Activated CD8-positive, alpha-beta T cell treated with anti-CD3 and anti-CD28 coated beads, Interleukin-2, amount 10 ng/mL, durations not matched to agents 7 days and 5 days (primary cell): ENCODE results near the gene CYP46A1. TPM values are rescaled to one million over a fixed set of nuclear protein-coding genes. Genes with fewer than 3 reads are reported as not detected.

Experiments
- ATAC-seq: fragments of 150-1000 bp; cut with Tn5 transposase; one replicate; pipeline ENCODE4 v1.10.0; 2021; ENCODE audit warnings: moderate library complexity
- CTCF ChIA-PET: fragments of 350-600 bp; sonication (Branson Sonifier 250); formaldehyde crosslinking; loops from one replicate; lab custom pipeline; 2021; ENCODE audit warnings: antibody characterized with exemption; lab: Charles Lee
- POLR2A ChIA-PET: fragments of 350-600 bp; sonication (Branson Sonifier 250); formaldehyde crosslinking; loops from one replicate; lab custom pipeline; 2021; ENCODE audit warnings: antibody characterized with exemption; lab: Charles Lee
- DNase-seq: peaks from one replicate; pipeline ENCODE4 v3.0.0-alpha.2; 2020
- H3K27ac Mint-ChIP-seq: one replicate; pipeline ENCODE4 v1.8.0; 2021; ENCODE audit warnings: mild to moderate bottlenecking, mixed read lengths
- H3K27me3 Mint-ChIP-seq: one replicate; pipeline ENCODE4 v1.8.0; 2021; ENCODE audit warnings: low read depth, mixed read lengths
- H3K36me3 Mint-ChIP-seq: one replicate; pipeline ENCODE4 v1.8.0; 2021; ENCODE audit warnings: low read depth, mixed read lengths
- H3K4me1 Mint-ChIP-seq: one replicate; pipeline ENCODE4 v1.8.0; 2021; ENCODE audit warnings: low read depth, mixed read lengths
- H3K4me3 Mint-ChIP-seq: one replicate; pipeline ENCODE4 v1.8.0; 2021; ENCODE audit warnings: mild to moderate bottlenecking, mixed read lengths
- H3K9me3 Mint-ChIP-seq: one replicate; pipeline ENCODE4 v1.8.0; 2022; ENCODE audit warnings: mixed read lengths; ENCODE audit not compliant: insufficient read depth
- total RNA-seq, 2 experiments: library from RNA; stranded (reverse); gene quantifications; one replicate each; pipeline ENCODE4 v1.2.3, GENCODE V29; 2021

CYP46A1 gene
- total RNA-seq, 2 experiments from 2014 or later = not detected

- Mint-ChIP-seq H3K27ac (no peak overlapping the region), H3K36me3 (no peaks in the 10 kb centered on the region), H3K9me3 (no peaks in the 10 kb centered on the region), H3K4me3 (no peak overlapping the region), H3K27me3 (peaks cover 24% of the 10 kb centered on the region), H3K4me1 (no peaks in the 10 kb centered on the region)
- CTCF ChIA-PET = interaction anchor here (1.0 to 1.4 kb wide), 2 partner anchors 11 to 145 kb away, joined by 3 to 5 read pairs; no protein-coding TSS in a partner anchor
- DNase-seq = no peak
- POLR2A ChIA-PET = interaction anchor here (1.1 kb wide), 1 partner anchor 12 kb away, joined by 3 read pairs; no protein-coding TSS in a partner anchor
- ATAC-seq = no peak
Measured at GRCh38 chr14:99740411-99740810, 56.3 kb downstream of the CYP46A1 start.

- H3K4me1 Mint-ChIP-seq = peaks cover 6% of the 10 kb centered on the region
- ChIA-PET POLR2A (interaction anchor here (1.1 kb wide), 1 partner anchor 11 kb away, joined by 3 read pairs; no protein-coding TSS in a partner anchor), CTCF (interaction anchor here (1.4 kb wide), 1 partner anchor 11 kb away, joined by 5 read pairs; no protein-coding TSS in a partner anchor)
- no peak overlapping the region for H3K27ac Mint-ChIP-seq
- no peaks in the 10 kb centered on the region for H3K9me3 Mint-ChIP-seq
- no peak for DNase-seq
- H3K27me3 Mint-ChIP-seq = peaks cover 24% of the 10 kb centered on the region
- H3K36me3 Mint-ChIP-seq = no peaks in the 10 kb centered on the region
- ATAC-seq = no peak
- no peak overlapping the region for H3K4me3 Mint-ChIP-seq
Measured at GRCh38 chr14:99741227-99741976, 57.3 kb downstream of the CYP46A1 start.

- no peak for ATAC-seq
Measured at GRCh38 chr14:99742074-99742473, 58.0 kb downstream of the CYP46A1 start.

GRCh38 chr14:99742509-99743487 lies 58.7 kb downstream of the CYP46A1 start:
- ChIA-PET CTCF (no interaction called here), POLR2A (interaction anchor here (0.5 kb wide), 1 partner anchor 60 kb away, joined by 3 read pairs; no protein-coding TSS in a partner anchor)
- H3K36me3 Mint-ChIP-seq = no peaks in the 10 kb centered on the region

More at GRCh38 chr14:99742074-99742473, 58.0 kb downstream of the CYP46A1 start:
- ChIA-PET POLR2A (interaction anchor here (0.5 kb wide), 1 partner anchor 60 kb away, joined by 3 read pairs; no protein-coding TSS in a partner anchor), CTCF (no interaction called here)
- Mint-ChIP-seq H3K4me1 (peaks cover 9% of the 10 kb centered on the region), H3K27ac (no peak overlapping the region), H3K4me3 (no peak overlapping the region), H3K36me3 (no peaks in the 10 kb centered on the region), H3K9me3 (no peaks in the 10 kb centered on the region), H3K27me3 (peaks cover 19% of the 10 kb centered on the region)
- DNase-seq = no peak

GRCh38 chr14:99744199-99744872 lies 60.2 kb downstream of the CYP46A1 start:
- Mint-ChIP-seq H3K27ac (no peak overlapping the region), H3K36me3 (no peaks in the 10 kb centered on the region), H3K9me3 (no peaks in the 10 kb centered on the region), H3K4me3 (no peak overlapping the region), H3K4me1 (peaks cover 9% of the 10 kb centered on the region), H3K27me3 (peaks cover 12% of the 10 kb centered on the region)
- CTCF ChIA-PET = interaction anchor here (2.4 kb wide), 1 partner anchor 14 kb away, joined by 11 read pairs; no protein-coding TSS in a partner anchor
- DNase-seq (no peak), ATAC-seq (no peak)
- POLR2A ChIA-PET = no interaction called here

More at GRCh38 chr14:99742509-99743487, 58.7 kb downstream of the CYP46A1 start:
- DNase-seq = no peak
- no peak for ATAC-seq
- H3K9me3 Mint-ChIP-seq = no peaks in the 10 kb centered on the region
- peaks cover 15% of the 10 kb centered on the region for H3K27me3 Mint-ChIP-seq
- no peak overlapping the region for H3K27ac Mint-ChIP-seq
- H3K4me1 Mint-ChIP-seq = peaks cover 9% of the 10 kb centered on the region
- no peak overlapping the region for H3K4me3 Mint-ChIP-seq

- H3K36me3 Mint-ChIP-seq = no peaks in the 10 kb centered on the region
- ATAC-seq (no peak), DNase-seq (no peak)
- CTCF ChIA-PET = interaction anchor here (2.4 kb wide), 1 partner anchor 15 kb away, joined by 11 read pairs; no protein-coding TSS in a partner anchor
- H3K4me1 Mint-ChIP-seq = peaks cover 9% of the 10 kb centered on the region
- POLR2A ChIA-PET = no interaction called here
- H3K9me3 Mint-ChIP-seq = no peaks in the 10 kb centered on the region
- H3K27me3 Mint-ChIP-seq = peaks cover 6% of the 10 kb centered on the region
- no peak overlapping the region for H3K4me3 Mint-ChIP-seq
- H3K27ac Mint-ChIP-seq = no peak overlapping the region
Measured at GRCh38 chr14:99744873-99745224, 60.8 kb downstream of the CYP46A1 start.

- no peak overlapping the region for H3K4me3 Mint-ChIP-seq
- H3K9me3 Mint-ChIP-seq = no peaks in the 10 kb centered on the region
- ChIA-PET CTCF (interaction anchor here (2.4 kb wide), 1 partner anchor 16 kb away, joined by 11 read pairs; no protein-coding TSS in a partner anchor), POLR2A (no interaction called here)
- DNase-seq = no peak
- no peak for ATAC-seq
- H3K4me1 Mint-ChIP-seq = peaks cover 9% of the 10 kb centered on the region
- H3K27me3 Mint-ChIP-seq = peaks cover 6% of the 10 kb centered on the region
- H3K36me3 Mint-ChIP-seq = no peaks in the 10 kb centered on the region
- no peak overlapping the region for H3K27ac Mint-ChIP-seq
Measured at GRCh38 chr14:99745307-99745951, 61.3 kb downstream of the CYP46A1 start.

GRCh38 chr14:99747167-99747566 lies 63.1 kb downstream of the CYP46A1 start:
- no peaks in the 10 kb centered on the region for H3K9me3 Mint-ChIP-seq
- H3K27ac Mint-ChIP-seq = no peak overlapping the region
- peaks cover 16% of the 10 kb centered on the region for H3K4me1 Mint-ChIP-seq
- no peak overlapping the region for H3K4me3 Mint-ChIP-seq
- DNase-seq = no peak
- peaks cover 17% of the 10 kb centered on the region for H3K27me3 Mint-ChIP-seq
- POLR2A ChIA-PET = interaction anchor here (0.7 kb wide), 1 partner anchor 17 kb away, joined by 3 read pairs; no protein-coding TSS in a partner anchor
- CTCF ChIA-PET = no interaction called here
- H3K36me3 Mint-ChIP-seq = no peaks in the 10 kb centered on the region
- ATAC-seq = no peak

- DNase-seq (no peak), ATAC-seq (no peak)
- peaks cover 22% of the 10 kb centered on the region for H3K4me1 Mint-ChIP-seq
- H3K27ac Mint-ChIP-seq = no peak overlapping the region
- POLR2A ChIA-PET = no interaction called here
- H3K36me3 Mint-ChIP-seq = no peaks in the 10 kb centered on the region
- no peak overlapping the region for H3K4me3 Mint-ChIP-seq
- CTCF ChIA-PET = no interaction called here
- H3K27me3 Mint-ChIP-seq = peaks cover 19% of the 10 kb centered on the region
- no peaks in the 10 kb centered on the region for H3K9me3 Mint-ChIP-seq
Measured at GRCh38 chr14:99747582-99748330, 63.7 kb downstream of the CYP46A1 start.

- Mint-ChIP-seq H3K27me3 (peaks cover 23% of the 10 kb centered on the region), H3K36me3 (no peaks in the 10 kb centered on the region), H3K27ac (no peak overlapping the region), H3K9me3 (no peaks in the 10 kb centered on the region), H3K4me3 (no peak overlapping the region), H3K4me1 (peaks cover 28% of the 10 kb centered on the region)
- ChIA-PET CTCF (no interaction called here), POLR2A (no interaction called here)
- DNase-seq = no peak
- ATAC-seq = no peak
Measured at GRCh38 chr14:99748529-99748928, 64.4 kb downstream of the CYP46A1 start.
